K562 (cell line): ENCODE results near the gene CACNB2. TPM values are rescaled to one million over a fixed set of nuclear protein-coding genes. Genes with fewer than 3 reads are reported as not detected.

Source experiments
- ATAC-seq: fragments of 200-7000 bp; cut with Tn5 transposase; 3 replicates; pipeline ENCODE4 v1.9.1; 2020; ENCODE audit warnings: moderate library complexity
- BruUV-seq: library from RNA; stranded (reverse); fragments of 400-500 nt; replicated peaks from 2 replicates; lab custom pipeline; 2021; lab: Mats Ljungman, UMichigan
- CTCF ChIA-PET: fragments of 300-600 bp; formaldehyde crosslinking; extraction: SDS; loops from one replicate; lab custom pipeline; 2021; ENCODE audit warnings: low intra/inter-chr PET ratio; lab: Yijun Ruan, JAX
- POLR2A ChIA-PET: fragments of 300-600, 350-650 bp; sonication (Branson Sonifier 250); formaldehyde crosslinking; extraction: SDS; loops from one replicate; lab custom pipeline; 2021; ENCODE audit warnings: antibody characterized with exemption, inconsistent platforms; lab: Yijun Ruan, JAX
- DNase-seq, 4 experiments: peaks; one replicate each; pipeline versions ENCODE4 v3.0.0 to v3.0.0-alpha.2; 2011 to 2018; ENCODE audit warnings: low spot score in 3 of 4, mixed read lengths in 3 of 4; ENCODE audit errors: extremely low read depth in 1 of 4
- FAIRE-seq: peaks from 2 replicates; lab custom pipeline; 2011; peaks lifted over from hg19 to GRCh38; lab: Jason Lieb, UNC
- H2AFZ ChIP-seq: 2 replicates; pipeline ENCODE4 v1.6.0; 2011; ENCODE audit warnings: low read depth, low read length, control low read depth, inconsistent platforms
- H3K27ac ChIP-seq: fragments of 200-600 bp; 3 replicates; pipeline ENCODE4 v1.8.0; 2011; ENCODE audit warnings: low read depth, mild to moderate bottlenecking, control low read depth, inconsistent platforms, low read length, moderate library complexity, mixed read lengths; ENCODE audit errors: extremely low read depth
- H3K27me3 ChIP-seq, 2 experiments: fragments of 300-600 bp in 1 of 2; 2 replicates in 1 of 2; 3 replicates in 1 of 2; pipeline versions ENCODE4 v1.6.0 to v1.8.0; 2011; ENCODE audit warnings: inconsistent platforms in 2 of 2, low read length in 2 of 2, mild to moderate bottlenecking in 1 of 2, mixed read lengths in 1 of 2, moderate library complexity in 1 of 2; ENCODE audit not compliant: control insufficient read depth in 2 of 2, insufficient read depth in 2 of 2
- H3K36me3 ChIP-seq: fragments of 300-600 bp; 3 replicates; pipeline ENCODE4 v1.8.0; 2011; ENCODE audit warnings: mild to moderate bottlenecking, low read length, inconsistent platforms; ENCODE audit not compliant: control insufficient read depth, insufficient read depth
- H3K4me1 ChIP-seq, 2 experiments: fragments of 200-600 bp in 1 of 2; replicated peaks in 1 of 2; 2 replicates in 1 of 2; 3 replicates in 1 of 2; pipeline versions ENCODE4 v1.5.1 to v1.8.0; 2011; ENCODE audit warnings: inconsistent platforms in 2 of 2, low read length in 2 of 2, mild to moderate bottlenecking in 1 of 2, mixed read lengths in 1 of 2, moderate library complexity in 1 of 2; ENCODE audit not compliant: control insufficient read depth in 2 of 2, insufficient read depth in 2 of 2
- H3K4me2 ChIP-seq: 2 replicates; pipeline ENCODE4 v1.6.1; 2011; ENCODE audit warnings: low read length, control low read depth, inconsistent platforms, mixed read lengths; ENCODE audit not compliant: insufficient read depth
- H3K4me3 ChIP-seq: fragments of 200-600 bp; sonication (generic), shearing (Covaris generic); 2 replicates; pipeline ENCODE4 v1.5.1; 2016; ENCODE audit warnings: control low read depth, inconsistent platforms
- H3K79me2 ChIP-seq: fragments of 200-600 bp; 3 replicates; pipeline ENCODE4 v1.8.0; 2011; ENCODE audit warnings: low read length, inconsistent platforms; ENCODE audit not compliant: control insufficient read depth, insufficient read depth
- H3K9ac ChIP-seq, 2 experiments: 2 replicates each; pipeline versions ENCODE4 v1.6.0 to v1.6.1; 2011; ENCODE audit warnings: low read depth in 2 of 2, low read length in 2 of 2, control low read depth in 1 of 2, inconsistent platforms in 1 of 2, mild to moderate bottlenecking in 1 of 2, mixed read lengths in 1 of 2; ENCODE audit not compliant: insufficient read depth in 1 of 2
- H3K9me1 ChIP-seq: one replicate; pipeline ENCODE4 v1.6.0; 2011; ENCODE audit warnings: inconsistent platforms, mild to moderate bottlenecking, low read length, moderate library complexity; ENCODE audit not compliant: control insufficient read depth, insufficient read depth
- H3K9me3 ChIP-seq: replicated peaks from 2 replicates; pipeline ENCODE4 v1.5.1; 2011; ENCODE audit warnings: low read depth, low read length, inconsistent platforms; ENCODE audit not compliant: control insufficient read depth, insufficient read depth
- H4K20me1 ChIP-seq: replicated peaks from 2 replicates; pipeline ENCODE4 v1.6.1; 2011; ENCODE audit warnings: low read length, inconsistent platforms, mixed read lengths; ENCODE audit not compliant: control insufficient read depth, insufficient read depth
- CREB5 ChIP-seq: fragments of 250-450 bp; sonication (Bioruptor Pico); IDR thresholded peaks from 2 replicates; pipeline ENCODE4 v1.5.0; 2020; ENCODE audit warnings: mild to moderate bottlenecking
- DMBX1 ChIP-seq: fragments of 250-450 bp; sonication (Bioruptor Pico); IDR thresholded peaks from 2 replicates; pipeline ENCODE4 v1.8.0; 2022; ENCODE audit warnings: inconsistent platforms, mild to moderate bottlenecking, moderate library complexity, borderline replicate concordance
- MXD1 ChIP-seq: fragments of 250-450 bp; sonication (Bioruptor Pico); IDR thresholded peaks from 2 replicates; pipeline ENCODE4 v1.8.0; 2021; ENCODE audit warnings: borderline replicate concordance, mild to moderate bottlenecking, moderate library complexity; ENCODE audit not compliant: poor library complexity, severe bottlenecking
- PHF20 ChIP-seq: fragments of 450-650 bp; IDR thresholded peaks from 2 replicates; pipeline ENCODE4 v1.6.1; 2018; ENCODE audit not compliant: partially characterized antibody
- ZNF444 ChIP-seq: fragments of 250-450 bp; sonication (Bioruptor Pico); IDR thresholded peaks from 2 replicates; pipeline ENCODE4 v1.4.0; 2020; ENCODE audit warnings: mild to moderate bottlenecking, moderate library complexity
- WGBS: fragments of 100-300 bp; shearing (Covaris generic); methylation state at CpG from one replicate; pipeline ENCODE4 v1.1.6; 2016; ENCODE audit warnings: low coverage, mixed read lengths; ENCODE audit not compliant: insufficient coverage; ENCODE audit errors: missing lambda C conversion rate; 5-methylcytosine and 5-hydroxymethylcytosine counted together
- in situ Hi-C: fragments of 300-500 bp; cut with MboI; formaldehyde crosslinking; loops from 4 replicates; pipeline ENCODE4 v1.15.0; 2018; ENCODE audit warnings: inconsistent platforms, mixed read lengths
- intact Hi-C: fragments of 100-400 bp; cut with micrococcal nuclease; formaldehyde crosslinking; loops from 2 replicates; pipeline ENCODE4 v1.14.2; 2022
- polyA plus RNA-seq, 8 experiments: library from polyadenylated mRNA; depleted of rRNA in 4 of 8; stranded (reverse) in 5 of 8; unstranded in 3 of 8; fragments of >200 nt; fragmentation: Nextera tagmentation in 2 of 8; fragmentation: Illumina TruSeq in 1 of 8; extraction: Ambion mirVana in 2 of 8; extraction: Trizol in 1 of 8; gene quantifications; 2 replicates each; pipeline versions ENCODE4 v1.2.1 to v1.2.3, GENCODE V29; 2011 to 2014; ENCODE audit warnings: inconsistent platforms in 1 of 8, missing spikeins in 1 of 8
- total RNA-seq, 7 experiments: library from RNA; depleted of rRNA in 6 of 7; stranded (reverse); fragments of >200 nt in 6 of 7; fragmentation: Illumina TruSeq in 2 of 7; extraction: Trizol in 2 of 7; gene quantifications; 2 replicates each; pipeline versions ENCODE4 v1.2.1 to v1.2.3, GENCODE V29; 2011 to 2021; ENCODE audit warnings: low replicate concordance in 1 of 7

Gene CACNB2
- total and polyA plus RNA-seq, 9 of the 15 experiments (the other 6 are each of a cell fraction or from before 2014, with no cell fraction given): 1.8 to 2.2 TPM; not detected in 7

- TF ChIP-seq PHF20: no peak
- TF ChIP-seq DMBX1 (CRISPR knock-in tag): no peak
- TF ChIP-seq CREB5 (CRISPR knock-in tag): no peak
- TF ChIP-seq MXD1 (CRISPR knock-in tag): no peak
- no peak for TF ChIP-seq ZNF444 (CRISPR knock-in tag)
- no peaks in the 10 kb centered on the region for H3K4me1 ChIP-seq
- BruUV-seq: no TSS peak
- DNase-seq (no peak), ATAC-seq (no peak), FAIRE-seq (no peak)
- no peaks in the 10 kb centered on the region; the same call in 2 of the 3 replicates for H3K36me3 ChIP-seq
- H3K27ac ChIP-seq: no peak overlapping the region
- H3K4me3 ChIP-seq: no peak overlapping the region
- 75% methylated on average over 4 of the region's 4 CpGs for WGBS
- intact Hi-C loops: no loop called here
- in situ Hi-C loops: no loop called here
- H3K79me2 ChIP-seq: no peaks in the 10 kb centered on the region
- H3K9me1 ChIP-seq: no peaks in the 10 kb centered on the region
- no peaks in the 10 kb centered on the region for H3K27me3 ChIP-seq
- H3K4me2 ChIP-seq: no peak overlapping the region
- POLR2A ChIA-PET: no interaction called here
- H3K9me3 ChIP-seq: peaks cover 8% of the 10 kb centered on the region
- CTCF ChIA-PET: no interaction called here
- H3K9ac ChIP-seq: no peak overlapping the region
- no peaks in the 10 kb centered on the region for H4K20me1 ChIP-seq
- no peak overlapping the region for H2AFZ ChIP-seq
These were observed 426.0 kb downstream of the CACNB2 start for GRCh38 chr10:18566177-18566576.
